Muscle layer of duodenum (tissue), 2 donors: ENCODE measurements around the gene BRD4.
"Not testable (repeated sequence)": the region's sequence is repeated elsewhere in the genome, so short reads cannot be mapped to it uniquely, and the experiment has no call there.

Experiments
- H3K27ac ChIP-seq: one replicate; pipeline ENCODE4 v1.7.0; 2013; ENCODE audit warnings: mild to moderate bottlenecking, low read length
- H3K27me3 ChIP-seq: one replicate; pipeline ENCODE4 v1.7.0; 2013; ENCODE audit warnings: low read depth, mild to moderate bottlenecking, control low read depth, low read length
- H3K36me3 ChIP-seq, 2 donors: one replicate each; pipeline ENCODE4 v1.7.0; 2013; ENCODE audit warnings: low read length in 2 of 2, control low read depth in 1 of 2, mild to moderate bottlenecking in 1 of 2; ENCODE audit not compliant: insufficient read depth in 2 of 2, control insufficient read depth in 1 of 2
- H3K4me1 ChIP-seq, 2 donors: one replicate each; pipeline ENCODE4 v1.7.0; 2013; ENCODE audit warnings: low read length in 2 of 2, mild to moderate bottlenecking in 2 of 2, control low read depth in 1 of 2, moderate library complexity in 1 of 2; ENCODE audit not compliant: insufficient read depth in 2 of 2, control insufficient read depth in 1 of 2
- H3K4me3 ChIP-seq, 2 donors: one replicate each; pipeline ENCODE4 v1.7.0; 2013; ENCODE audit warnings: low read length in 2 of 2, low read depth in 1 of 2, mild to moderate bottlenecking in 1 of 2
- H3K9me3 ChIP-seq, 2 donors: one replicate each; pipeline ENCODE4 v1.7.0; 2013; ENCODE audit warnings: low read length in 2 of 2, control low read depth in 1 of 2, mild to moderate bottlenecking in 1 of 2; ENCODE audit not compliant: control insufficient read depth in 1 of 2
- donor health status: healthy.

BRD4 gene

DNA sequence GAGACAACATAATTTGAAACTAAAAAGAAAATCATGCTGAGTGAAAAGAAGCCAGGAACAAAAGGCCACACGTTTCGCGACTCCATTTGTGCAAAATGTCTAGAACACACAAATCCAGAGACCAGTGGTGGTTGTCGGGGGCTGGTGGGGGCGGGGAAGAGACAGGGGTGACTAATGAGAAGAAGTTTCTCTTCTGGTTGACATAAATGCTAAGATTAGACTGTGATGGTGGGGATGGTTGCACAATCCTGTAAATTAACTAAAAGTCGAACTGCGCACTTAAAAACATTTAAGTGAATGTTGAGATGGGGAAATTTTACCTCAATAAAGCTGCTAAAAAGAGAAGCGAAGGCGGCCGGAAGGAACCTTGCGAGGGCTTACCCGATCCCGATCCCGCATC lies 40.1 kb upstream of the BRD4 start:
- Histone ChIP-seq H3K4me3 (no peak overlapping the region), H3K4me1 (peaks cover 0 to 34% of the 10 kb centered on the region in 2 donors), H3K27me3 (no peaks in the 10 kb centered on the region), H3K36me3 (peaks cover 44 to 58% of the 10 kb centered on the region in 2 donors), H3K27ac (no peak overlapping the region), H3K9me3 (no peaks in the 10 kb centered on the region)

DNA sequence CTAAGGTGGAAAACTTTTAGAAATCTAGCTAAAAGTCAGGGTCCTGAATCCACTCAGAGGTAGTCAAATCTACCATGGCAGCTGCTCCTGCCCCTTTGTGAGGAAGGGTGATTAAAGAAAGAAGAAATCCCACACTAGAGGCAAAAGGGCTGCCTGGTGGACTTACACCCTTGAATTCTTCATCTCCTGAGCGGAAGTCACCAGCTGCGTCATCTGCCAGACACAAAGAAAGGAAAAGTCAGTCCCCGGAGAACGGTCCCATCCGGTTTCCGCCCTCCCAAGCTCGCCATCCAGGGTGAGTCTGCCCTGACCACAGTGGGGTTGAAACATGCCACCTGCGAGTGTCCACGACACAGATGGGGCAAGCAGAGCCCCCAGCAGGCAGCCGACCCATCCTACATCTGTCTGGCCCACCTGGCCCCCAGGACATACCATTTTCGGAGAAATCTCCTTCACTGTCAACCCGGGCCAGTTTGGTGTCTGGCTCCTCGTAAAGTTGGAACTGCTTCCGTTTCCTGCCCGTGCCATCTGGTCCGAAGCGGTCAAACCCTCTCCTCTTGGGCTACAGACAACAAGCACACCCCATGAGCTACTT lies 39.5 kb upstream of the BRD4 start:
- no peak overlapping the region for H3K4me3 ChIP-seq
- H3K36me3 ChIP-seq: peaks cover 46 to 62% of the 10 kb centered on the region in 2 donors
- H3K27me3 ChIP-seq: no peaks in the 10 kb centered on the region
- no peaks in the 10 kb centered on the region for H3K9me3 ChIP-seq
- no peak overlapping the region for H3K27ac ChIP-seq
- H3K4me1 ChIP-seq: peaks cover 0 to 28% of the 10 kb centered on the region in 2 donors

DNA sequence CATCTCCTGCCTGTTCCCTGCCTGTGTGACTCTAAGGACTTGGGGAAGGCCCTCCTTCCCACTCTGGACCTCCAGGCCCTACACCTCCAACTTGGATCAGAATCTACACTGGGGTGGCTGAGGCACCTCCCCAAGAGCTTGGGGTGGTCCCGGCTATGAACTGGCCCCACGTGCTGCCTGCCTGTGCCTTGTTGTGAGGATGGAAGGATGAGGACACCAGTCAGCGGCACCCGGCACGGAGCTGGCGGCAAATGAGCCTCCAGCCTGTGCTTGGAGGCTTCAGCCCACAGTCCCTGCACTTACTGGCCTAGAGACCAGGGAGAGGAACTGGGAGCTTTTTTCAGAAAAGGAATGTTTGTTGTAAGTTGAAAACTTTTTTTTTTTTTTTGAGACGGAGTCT lies 38.8 kb upstream of the BRD4 start:
- H3K27me3 ChIP-seq: no peaks in the 10 kb centered on the region
- H3K4me1 ChIP-seq: peaks cover 0 to 21% of the 10 kb centered on the region in 2 donors
- H3K27ac ChIP-seq: no peak overlapping the region
- H3K9me3 ChIP-seq: no peaks in the 10 kb centered on the region
- H3K36me3 ChIP-seq: peaks cover 46 to 62% of the 10 kb centered on the region in 2 donors
- H3K4me3 ChIP-seq: no peak overlapping the region

DNA sequence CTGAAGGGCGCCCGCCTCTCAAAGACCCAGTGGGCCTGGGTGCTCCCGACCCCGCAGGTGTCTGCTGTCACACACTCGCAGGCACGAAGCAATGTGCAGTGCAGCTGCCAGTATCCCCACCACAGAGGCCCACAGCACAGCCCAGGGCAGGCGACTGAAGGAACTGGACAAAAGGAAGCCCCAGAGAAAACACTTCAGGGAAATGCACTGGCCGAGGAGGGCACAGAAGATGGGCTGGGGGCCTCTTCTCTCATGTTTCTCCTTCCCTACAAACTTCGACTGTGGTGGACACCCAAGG lies 37.2 kb upstream of the BRD4 start:
- H3K27me3 ChIP-seq: no peaks in the 10 kb centered on the region
- H3K36me3 ChIP-seq: peaks cover 54 to 74% of the 10 kb centered on the region in 2 donors
- H3K9me3 ChIP-seq: no peaks in the 10 kb centered on the region
- peaks cover 0 to 12% of the 10 kb centered on the region in 2 donors for H3K4me1 ChIP-seq
- H3K27ac ChIP-seq: no peak overlapping the region
- H3K4me3 ChIP-seq: no peak overlapping the region

DNA sequence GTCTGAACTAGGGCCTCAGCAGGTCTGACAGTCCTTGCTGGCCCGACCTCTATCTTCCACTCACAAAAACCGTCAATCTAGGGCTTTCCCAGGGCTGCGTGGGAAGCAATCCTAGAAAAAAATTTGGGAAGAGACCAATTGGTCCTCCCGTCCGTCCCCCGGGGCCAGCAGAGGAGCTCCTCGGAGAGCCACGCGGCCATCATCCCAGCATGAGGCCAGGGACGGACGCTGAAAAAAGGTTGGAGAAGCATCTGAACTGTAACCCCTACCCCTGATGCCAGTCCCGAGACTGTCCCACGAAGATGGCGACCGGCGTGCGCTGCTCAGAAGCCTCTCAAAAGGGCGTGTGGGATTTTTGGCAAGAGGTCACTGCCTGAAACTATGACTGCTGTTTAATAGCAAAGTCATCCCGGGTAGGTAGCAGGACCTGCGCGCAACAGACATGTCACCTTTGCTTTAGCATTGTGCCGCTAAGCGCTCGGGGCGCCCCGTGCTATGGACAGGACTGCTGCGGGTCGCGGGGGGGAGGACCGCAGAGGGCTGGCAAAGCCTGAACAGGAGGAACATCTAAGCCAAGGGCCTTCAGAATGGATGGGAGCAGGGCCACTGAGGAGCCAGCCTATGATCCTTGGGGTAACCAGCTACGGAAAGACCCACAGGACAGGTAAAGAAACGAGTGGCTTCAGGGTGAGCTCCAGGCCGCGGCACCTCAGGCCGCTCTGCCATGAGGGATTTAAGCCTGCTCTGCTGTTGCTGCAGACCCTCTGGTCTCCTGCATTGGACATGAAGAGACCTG lies 36.7 kb upstream of the BRD4 start:
- Histone ChIP-seq H3K9me3 (no peaks in the 10 kb centered on the region), H3K4me3 (no peak overlapping the region), H3K36me3 (peaks cover 54 to 75% of the 10 kb centered on the region in 2 donors), H3K4me1 (peaks cover 0 to 6% of the 10 kb centered on the region in 2 donors), H3K27ac (no peak overlapping the region), H3K27me3 (no peaks in the 10 kb centered on the region)

DNA sequence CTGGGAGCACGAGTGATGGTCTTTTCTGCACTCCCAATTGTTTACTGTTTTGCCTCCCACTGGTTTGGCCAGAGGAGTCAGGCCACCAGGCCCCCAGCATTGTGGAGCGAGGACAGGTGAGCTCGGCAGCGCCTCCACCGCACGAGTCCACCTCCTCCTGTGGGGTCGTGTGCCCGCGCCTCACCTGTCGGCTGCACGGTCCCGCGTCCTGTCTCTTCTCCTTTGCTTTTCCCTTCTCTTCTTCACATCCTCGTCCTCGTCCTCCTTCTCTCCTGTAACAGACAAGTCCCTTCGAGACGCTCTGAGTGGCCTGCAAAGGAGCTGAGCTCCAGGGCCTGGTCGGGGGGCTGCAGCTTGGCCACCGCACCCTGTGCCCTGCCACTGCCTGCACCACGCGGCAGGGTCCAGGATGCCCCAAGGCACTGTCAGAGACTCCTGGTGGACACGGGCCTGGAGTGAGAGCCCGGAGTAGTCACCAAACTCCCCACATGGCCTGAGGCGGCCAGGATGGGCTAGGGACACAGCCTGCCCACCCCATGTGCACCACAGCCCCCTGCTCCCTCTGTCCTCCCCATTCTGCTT lies 35.8 kb upstream of the BRD4 start:
- Histone ChIP-seq H3K36me3 (peaks cover 54 to 74% of the 10 kb centered on the region in 2 donors), H3K9me3 (no peaks in the 10 kb centered on the region), H3K27ac (no peak overlapping the region), H3K27me3 (no peaks in the 10 kb centered on the region), H3K4me3 (no peak overlapping the region), H3K4me1 (peaks cover 0 to 3% of the 10 kb centered on the region in 2 donors)

DNA sequence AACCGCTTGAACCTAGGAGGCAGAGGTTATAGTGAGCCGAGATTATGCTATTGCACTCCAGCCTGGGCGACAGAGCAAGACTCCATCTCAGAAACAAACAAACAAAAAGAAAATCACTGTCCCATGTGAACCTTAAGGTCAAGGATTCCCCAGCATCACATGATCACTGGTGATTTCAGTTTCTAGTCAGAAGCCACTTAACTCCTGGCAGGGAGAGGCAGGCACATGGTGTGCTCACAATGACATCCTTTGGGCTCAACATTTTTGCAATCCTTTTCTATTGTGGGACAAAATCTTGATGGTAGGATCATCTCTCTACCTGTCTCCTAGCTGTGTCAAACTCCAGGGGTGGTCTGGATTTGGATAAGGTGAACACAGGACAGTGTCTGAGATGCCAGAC lies 35.1 kb upstream of the BRD4 start:
- Histone ChIP-seq H3K4me1 (no peaks in the 10 kb centered on the region), H3K27ac (no peak overlapping the region), H3K9me3 (no peaks in the 10 kb centered on the region), H3K36me3 (peaks cover 54 to 67% of the 10 kb centered on the region in 2 donors), H3K27me3 (no peaks in the 10 kb centered on the region), H3K4me3 (no peak overlapping the region)

DNA sequence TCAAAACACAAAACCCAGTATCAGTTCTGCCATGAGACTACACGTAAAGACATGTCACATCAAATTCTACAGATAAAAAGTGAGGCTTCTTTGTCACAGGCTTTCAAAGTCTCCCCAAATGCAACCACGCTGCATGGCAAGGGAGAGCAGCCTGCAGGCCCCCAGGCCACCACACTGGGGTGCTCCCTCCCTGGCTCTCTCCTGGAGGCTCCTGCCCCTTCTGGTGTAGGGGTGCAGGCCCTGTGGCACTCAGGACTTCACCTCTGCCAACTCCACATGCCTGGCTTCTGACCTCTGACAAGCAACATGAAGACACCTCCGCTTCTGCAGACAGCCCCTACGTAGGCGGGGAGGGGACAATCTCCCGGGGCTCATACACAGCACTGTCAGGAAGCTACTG lies 32.9 kb upstream of the BRD4 start:
- Histone ChIP-seq H3K27ac (no peak overlapping the region), H3K9me3 (no peaks in the 10 kb centered on the region), H3K4me3 (no peak overlapping the region), H3K36me3 (peaks cover 54 to 64% of the 10 kb centered on the region in 2 donors), H3K27me3 (no peaks in the 10 kb centered on the region), H3K4me1 (no peaks in the 10 kb centered on the region)

DNA sequence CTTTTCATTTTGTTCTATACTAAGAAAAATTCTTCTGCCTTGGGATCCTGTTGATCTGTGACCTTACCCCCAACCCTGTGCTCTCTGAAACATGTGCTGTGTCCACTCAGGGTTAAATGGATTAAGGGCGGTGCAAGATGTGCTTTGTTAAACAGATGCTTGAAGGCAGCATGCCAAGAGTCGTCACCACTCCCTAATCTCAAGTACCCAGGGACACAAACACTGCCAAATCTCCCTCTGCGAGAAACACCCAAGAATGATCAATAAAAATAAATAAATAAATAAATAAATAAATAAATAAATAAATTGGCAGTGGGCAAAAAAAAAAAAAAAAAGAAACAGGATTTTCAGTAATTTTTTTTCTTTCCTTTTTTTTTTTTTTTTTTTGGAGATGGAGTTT lies 31.5 kb upstream of the BRD4 start:
- not testable (repeated sequence) for H3K27me3 ChIP-seq, H3K27ac ChIP-seq, H3K9me3 ChIP-seq, H3K4me3 ChIP-seq, H3K4me1 ChIP-seq
- H3K36me3 ChIP-seq: peaks cover 49 to 61% of the 10 kb centered on the region in 2 donors

DNA sequence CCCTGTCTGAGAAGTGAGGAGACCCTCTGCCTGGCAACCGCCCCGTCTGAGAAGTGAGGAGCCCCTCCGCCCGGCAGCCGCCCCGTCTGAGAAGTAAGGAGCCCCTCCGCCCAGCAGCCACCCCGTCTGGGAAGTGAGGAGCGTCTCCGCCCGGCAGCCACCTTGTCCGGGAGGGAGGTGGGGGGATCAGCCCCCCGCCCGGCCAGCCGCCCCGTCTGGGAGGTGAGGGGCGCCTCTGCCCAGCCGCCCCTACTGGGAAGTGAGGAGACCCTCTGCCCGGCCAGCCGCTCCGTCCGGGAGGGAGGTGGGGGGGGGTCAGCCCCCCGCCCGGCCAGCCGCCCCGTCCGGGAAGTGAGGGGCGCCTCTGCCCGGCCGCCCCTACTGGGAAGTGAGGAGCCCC lies 30.7 kb upstream of the BRD4 start:
- H3K27ac ChIP-seq, H3K9me3 ChIP-seq, H3K4me1 ChIP-seq, H3K27me3 ChIP-seq, H3K4me3 ChIP-seq: not testable (repeated sequence)
- H3K36me3 ChIP-seq: peaks cover 49 to 61% of the 10 kb centered on the region in 2 donors

DNA sequence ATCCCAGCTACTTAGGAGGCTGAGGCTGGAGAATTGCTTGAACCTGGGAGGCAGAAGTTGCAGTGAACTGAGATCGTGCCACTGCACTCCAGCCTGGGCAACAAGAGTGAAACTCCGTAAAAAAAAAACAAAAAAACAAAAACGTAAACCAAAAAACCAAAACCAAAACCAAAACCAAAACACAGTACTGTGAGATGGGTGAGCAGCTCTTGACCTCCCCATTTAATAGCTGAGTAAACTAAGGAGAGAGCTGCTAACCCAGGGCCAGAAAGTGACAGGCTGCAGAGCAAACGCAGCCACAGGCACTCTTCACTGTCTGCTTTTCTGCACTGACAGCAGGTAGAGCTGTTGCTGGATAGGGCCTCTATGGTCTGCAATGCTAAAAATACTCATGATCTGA lies 27.7 kb upstream of the BRD4 start:
- H3K27me3 ChIP-seq: not testable (repeated sequence)

More for the DNA sequence above, 27.7 kb upstream of the BRD4 start:
- H3K9me3 ChIP-seq, H3K4me3 ChIP-seq, H3K27ac ChIP-seq, H3K4me1 ChIP-seq: not testable (repeated sequence)
- H3K36me3 ChIP-seq: peaks cover 38 to 72% of the 10 kb centered on the region in 2 donors
